ENCODE results near the gene MCF2L.

The MCF2L gene

DNA sequence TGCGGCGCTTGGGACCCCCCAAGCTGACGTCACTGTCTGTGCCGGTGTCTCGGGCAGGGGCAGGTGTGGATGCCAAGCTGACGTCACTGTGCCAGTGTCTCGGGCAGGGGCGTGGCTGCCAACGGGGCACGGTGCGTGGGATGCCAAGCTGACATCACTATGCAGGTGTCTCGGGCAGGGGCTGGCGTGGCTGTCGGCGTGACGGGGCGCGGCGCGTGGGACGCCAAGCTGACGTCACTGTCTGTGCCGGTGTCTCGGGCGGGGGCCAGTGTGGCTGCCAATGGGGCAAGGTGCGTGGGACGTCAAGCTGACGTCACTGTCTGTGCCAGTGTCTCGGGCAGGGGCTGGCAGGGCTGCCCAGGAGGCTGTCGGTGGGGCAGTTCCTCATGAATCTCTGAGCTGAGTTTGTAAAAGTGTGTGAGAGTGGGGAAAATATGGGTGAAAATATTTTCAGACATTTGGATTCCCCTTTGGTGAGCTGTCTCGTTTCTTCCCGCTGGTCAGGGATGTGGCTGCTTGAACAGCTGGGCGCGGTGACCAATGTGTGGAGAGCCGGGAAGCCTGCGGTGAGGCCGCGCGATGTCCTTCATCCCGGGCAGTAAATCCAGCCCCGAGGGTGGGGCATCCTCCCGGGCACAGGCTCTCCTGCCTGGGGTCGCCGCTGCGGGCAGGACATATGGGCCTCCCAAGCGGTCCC is 25.2 kb downstream of the MCF2L start:
- no peak for FAIRE-seq
- no peak for DNase-seq (ENCODE audit: insufficient read length, low spot score)

DNA sequence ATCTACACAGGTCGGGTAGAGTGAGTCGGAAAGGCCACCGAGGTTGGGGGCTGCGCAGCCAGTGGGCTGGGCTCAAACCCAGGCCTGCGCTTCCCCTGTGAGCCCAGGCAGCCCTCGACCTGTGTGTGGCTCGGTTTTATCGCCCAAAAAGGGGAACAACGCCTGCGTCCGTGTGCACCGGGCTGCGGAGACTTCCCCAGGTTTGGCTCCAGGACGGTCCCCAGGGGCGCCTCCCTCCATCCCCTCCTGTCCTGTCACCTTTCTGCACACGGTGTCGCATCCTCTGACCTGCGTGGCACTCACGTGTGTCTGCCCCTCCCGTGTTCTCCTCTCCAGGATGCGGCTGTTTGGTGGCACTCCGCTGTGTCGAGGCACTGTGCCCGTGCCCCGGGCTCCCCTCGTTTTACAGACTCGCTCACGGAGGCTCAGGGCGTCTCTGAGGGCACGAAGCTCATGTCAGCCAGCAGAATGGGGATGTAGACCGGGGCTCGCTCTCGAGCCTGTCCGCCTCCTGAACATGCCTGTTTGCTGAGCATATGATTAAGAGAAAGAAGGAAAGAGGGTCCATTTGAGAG is 25.9 kb downstream of the MCF2L start:
- FAIRE-seq (no peak), DNase-seq (ENCODE audit: insufficient read length, low spot score) (no peak)

- FAIRE-seq (no peak), DNase-seq (ENCODE audit: insufficient read length, low spot score) (no peak)
These were observed 26.6 kb downstream of the MCF2L start for GRCh38 chr13:112995395-112996191.

DNA sequence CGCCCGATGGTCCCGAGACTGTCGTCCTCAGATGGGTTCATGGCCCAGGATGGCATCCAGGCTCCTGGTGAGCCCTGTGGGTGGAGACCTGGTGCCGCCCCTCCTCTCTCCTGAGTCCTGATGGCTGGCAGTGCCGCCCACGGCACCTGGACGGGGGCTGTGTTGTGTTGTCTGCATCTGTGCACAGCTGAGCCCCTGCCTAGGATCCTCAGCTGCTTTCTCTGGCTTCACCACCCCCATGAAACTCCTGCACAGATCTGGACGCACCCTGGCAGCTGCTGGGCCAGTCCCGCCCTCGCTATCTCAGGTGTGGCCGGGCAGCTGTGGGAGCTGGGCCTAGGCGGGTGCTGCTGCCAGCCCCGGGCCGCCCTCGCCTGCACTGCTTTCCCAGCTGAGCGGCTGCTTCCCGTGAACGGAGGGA is 27.7 kb downstream of the MCF2L start:
- DNase-seq (ENCODE audit: insufficient read length, low spot score) (no peak), FAIRE-seq (no peak)

DNA sequence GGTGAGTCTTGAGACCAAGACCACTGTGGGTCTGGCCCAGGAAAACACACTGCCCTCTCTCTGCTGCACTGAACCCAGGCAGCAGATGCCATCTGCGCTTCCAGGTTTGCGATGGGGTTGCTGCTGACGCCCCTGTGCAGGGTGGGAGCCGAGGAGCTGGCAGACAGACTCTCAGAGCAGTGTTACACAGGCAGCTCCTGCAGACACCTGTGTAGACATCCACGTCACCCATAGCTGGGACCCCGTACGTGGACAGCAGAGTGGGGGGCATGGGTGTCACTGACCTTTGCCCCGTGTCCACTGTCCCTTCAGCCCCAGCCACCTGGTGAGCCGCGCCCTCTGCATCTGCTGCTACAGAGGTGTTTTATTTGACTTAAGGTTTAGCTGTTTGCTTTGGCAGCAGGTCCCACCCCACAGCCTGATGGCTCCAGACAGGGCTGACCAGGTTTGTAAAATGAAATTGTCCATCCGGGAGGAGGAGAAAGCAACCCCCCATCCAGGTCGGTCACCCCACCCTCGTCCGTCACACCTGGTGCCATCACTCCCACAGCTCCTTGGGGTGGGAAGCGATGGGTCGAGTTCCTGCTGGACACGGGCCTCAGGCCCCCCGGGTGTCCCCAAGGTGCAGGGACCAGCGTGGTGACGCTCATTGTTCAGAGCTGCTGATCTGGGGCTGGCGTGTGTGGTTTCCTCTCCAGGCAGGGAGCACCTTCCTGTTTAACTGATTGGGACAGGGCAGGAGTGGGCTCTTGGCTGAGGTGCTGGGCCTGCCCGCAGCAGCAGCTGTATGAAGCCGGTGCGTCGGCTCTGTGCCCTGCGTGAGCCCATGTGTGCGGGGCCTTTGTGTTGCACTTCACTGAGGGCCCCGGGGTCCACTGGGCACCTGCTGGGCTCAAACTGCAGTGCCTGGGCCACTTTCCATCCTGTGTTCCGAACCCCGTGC is 28.4 kb downstream of the MCF2L start:
- DNase-seq (ENCODE audit: insufficient read length, low spot score), result no peak
- no peak for FAIRE-seq

DNA sequence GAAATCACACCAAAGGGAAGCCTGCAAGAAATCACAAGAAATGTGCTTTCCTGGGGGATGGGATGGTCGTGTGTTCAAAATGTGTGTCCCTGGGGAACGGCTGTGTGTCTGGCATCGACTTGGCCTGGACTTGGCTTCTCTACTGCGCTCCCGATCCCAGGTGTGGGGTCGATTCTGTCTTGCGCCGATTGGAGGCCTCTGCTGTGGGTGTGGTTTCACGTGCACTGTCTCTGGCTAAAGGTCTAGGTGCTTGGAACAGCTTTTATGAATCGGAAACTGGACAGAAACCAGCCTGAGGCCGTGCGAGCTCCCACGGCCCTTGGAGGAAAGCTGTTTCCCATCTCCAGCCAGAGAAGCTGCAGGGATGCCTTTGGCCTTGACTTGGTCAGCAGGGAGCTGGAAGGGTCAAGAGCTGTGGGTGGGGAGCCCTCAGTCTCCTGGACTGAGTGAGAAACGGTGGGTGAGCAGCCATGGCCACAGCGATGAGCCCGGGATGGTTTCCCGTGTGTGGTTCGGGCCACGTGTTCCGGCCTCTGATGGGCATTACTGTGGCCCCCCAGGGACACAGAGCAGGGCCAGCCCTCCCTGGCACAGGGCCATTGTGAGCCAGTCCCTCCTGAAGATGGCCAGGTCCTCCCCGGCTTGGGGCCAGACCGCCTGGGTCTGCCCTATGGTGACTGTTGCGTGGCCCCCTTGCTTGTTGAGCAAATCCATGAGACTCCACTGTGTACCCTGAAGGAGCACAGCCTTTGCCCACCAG is 29.7 kb downstream of the MCF2L start:
- FAIRE-seq (no peak), DNase-seq (ENCODE audit: insufficient read length, low spot score) (no peak)

DNA sequence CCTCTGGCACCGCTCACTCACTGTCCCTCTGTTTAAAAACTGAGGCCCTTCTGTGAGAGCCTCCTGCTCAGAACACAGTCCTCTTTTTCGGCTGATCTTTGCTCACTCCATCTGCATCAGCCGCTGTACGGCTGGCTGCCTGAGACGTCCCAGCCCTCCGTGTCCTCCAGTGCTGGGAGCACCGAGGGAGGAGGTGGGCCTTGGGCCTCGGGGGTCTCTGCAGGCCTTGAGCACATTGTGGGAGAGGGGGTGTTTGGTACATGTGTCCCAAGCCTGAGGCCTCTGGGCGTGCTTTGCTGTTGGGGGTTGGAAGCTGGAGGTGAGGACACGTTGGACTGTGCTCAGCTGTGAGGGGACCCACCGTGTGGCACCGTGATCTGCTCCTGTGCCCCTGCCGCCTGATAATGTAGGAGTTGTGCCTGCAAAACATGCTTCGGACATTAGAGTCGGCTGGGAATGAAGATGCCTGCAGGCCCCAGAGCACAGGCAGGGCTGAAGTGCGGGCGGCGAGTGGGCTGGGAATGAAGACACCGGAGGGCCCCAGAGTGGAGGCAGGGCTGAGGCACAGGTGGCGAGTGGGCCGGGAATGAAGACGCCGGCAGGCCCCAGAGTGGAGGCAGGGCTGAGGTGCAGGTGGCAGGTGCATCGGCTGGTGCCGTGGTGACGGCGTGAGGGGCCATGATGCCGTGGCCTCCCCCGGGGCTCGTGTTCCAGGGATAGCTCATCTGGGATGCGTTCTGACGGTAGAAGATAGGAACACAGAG is 30.6 kb downstream of the MCF2L start:
- DNase-seq (ENCODE audit: insufficient read length, low spot score), result no peak
- no peak for FAIRE-seq

DNA sequence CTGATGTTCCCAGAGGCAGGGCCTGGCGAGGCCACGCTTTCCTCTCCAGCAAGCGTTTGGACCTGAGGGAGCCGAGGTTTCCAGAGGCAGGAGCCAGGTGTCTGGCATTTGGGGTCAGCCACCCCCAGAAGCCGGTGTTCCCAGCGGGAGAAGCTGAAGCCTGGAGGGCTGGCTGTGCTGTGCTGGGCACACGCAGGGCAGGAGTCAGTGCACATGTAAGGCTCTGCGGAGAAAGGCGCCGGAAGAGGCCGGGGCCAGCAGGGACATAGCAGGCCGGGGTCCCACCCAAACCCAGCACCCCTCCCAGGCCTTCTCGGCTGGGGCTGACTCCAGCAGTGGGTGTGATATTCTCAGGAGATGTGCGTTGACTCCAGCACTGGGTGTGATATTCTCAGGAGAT is 31.6 kb downstream of the MCF2L start:
- DNase-seq (ENCODE audit: insufficient read length, low spot score) (no peak), FAIRE-seq (no peak)

DNA sequence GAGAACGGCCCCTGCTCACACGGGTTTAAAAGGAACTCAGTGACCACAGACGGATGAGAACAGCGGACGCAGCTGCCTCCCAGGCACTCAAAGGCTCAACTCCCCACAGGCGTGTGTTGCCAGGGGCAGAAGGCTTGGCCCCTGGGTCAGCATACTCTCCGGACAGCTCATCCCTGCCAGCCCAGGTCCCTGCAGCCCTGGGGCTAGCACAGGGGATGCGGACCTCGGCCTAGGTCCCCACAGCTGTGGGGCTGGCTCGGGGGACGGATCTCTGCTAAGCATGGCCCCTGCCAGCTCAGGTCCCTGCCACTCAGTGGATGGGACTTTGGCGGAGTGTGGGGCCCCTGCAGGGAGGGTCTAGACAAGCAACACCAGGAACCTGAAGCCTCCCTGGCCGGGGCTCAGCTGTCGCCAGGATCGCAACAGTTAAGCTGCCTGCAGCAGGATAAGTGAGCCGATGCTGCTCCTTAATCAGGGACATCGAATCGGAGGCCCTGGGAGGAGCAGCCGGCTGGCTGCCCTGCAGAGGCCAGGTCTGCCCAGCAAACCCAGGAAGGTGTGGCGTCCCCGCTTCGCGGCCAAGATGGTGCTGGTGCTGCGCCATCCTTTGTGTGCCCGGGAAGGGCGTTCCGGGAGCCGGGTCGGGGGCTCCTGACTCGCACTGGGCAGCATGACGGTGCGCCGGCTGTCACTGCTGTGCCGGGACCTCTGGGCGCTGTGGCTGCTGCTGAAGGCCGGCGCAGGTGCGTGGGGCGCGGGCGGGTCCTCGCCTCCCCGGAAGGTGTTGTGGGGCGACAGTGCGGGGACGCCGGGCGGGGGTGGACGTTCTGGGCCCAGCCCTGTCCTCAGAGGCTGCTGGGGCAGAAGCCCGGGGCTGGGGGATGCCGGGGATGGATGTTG is 32.5 kb downstream of the MCF2L start:
- DNase-seq (ENCODE audit: insufficient read length, low spot score) (no peak), FAIRE-seq (no peak)

DNA sequence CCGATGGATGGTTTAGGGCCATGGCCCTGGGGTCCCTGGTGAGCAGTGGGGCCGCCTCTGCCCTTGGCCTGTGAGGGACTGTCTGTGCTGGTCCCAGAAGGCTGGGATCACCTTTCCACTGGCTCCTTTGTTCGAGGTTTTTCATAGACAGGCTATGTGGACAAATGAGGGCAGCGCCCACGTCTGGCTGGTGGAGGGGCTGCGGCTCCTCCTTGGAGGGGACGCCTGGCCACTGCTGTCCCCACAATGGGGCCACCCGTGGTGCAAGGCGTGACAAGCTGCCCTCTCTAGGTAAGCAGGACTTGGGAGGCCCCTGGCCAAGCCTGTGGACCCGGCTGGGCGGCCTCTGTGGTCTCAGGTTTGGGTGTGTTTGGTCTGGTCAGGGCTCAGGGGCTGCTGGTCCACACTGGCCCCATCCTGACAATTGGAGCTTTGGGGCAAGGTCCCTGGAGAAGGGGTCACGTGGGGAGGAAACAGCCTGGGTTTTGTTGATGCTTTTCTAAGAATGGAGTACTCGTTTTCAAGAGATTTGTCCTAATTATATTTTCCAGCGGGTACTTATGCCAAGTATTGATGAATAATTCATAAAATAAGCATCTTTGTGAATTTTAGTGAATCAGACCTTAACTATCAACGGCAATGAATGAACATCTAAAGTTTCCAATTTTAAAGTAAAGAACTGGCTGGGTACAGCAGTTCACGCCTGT is 33.3 kb downstream of the MCF2L start:
- no peak for FAIRE-seq
- no peak for DNase-seq (ENCODE audit: insufficient read length, low spot score)

DNA sequence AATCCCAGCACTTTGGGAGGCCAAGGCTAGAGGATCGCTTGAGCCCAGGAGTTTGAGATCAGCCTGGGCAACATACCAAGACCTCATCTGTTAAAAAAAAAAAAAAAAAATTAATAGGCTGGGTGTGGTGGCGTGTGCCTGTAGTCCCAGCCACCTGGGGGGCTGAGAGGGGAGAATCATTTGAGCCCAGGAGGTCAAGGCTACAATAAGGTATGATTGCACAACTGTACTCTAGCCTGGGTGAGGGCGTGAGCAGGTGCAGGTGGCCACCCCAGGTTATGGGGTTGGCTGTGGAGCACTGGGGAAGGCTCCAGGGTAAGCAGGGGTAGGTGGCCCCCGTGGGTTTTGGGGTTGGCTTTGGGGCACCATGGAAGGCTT is 33.9 kb downstream of the MCF2L start:
- FAIRE-seq, result no peak
- DNase-seq (ENCODE audit: insufficient read length, low spot score), result no peak

DNA sequence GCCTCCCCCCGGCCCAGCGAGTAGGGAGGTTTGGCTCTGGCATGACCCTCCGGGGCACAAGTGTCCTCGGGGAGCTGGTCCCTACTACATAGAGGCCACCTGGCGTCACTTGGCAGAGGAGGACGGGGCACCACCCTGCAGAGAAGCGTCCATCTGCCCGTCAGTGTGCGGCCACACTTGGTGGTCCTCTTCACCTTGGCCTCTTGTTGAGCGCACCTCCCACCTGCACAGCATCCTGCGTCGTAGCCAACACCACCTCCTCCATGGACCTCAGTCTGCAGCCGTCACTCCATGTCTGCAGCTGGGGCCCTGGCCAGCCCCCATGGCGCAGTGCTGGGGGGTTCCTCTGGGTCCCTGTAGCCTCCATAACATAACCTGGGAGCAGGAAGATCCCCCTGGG is 35.1 kb downstream of the MCF2L start:
- DNase-seq (ENCODE audit: insufficient read length, low spot score) (no peak), FAIRE-seq (no peak)

GRCh38 chr13:113005076-113005865 is 36.3 kb downstream of the MCF2L start:
- FAIRE-seq (no peak), DNase-seq (ENCODE audit: insufficient read length, low spot score) (no peak)

DNA sequence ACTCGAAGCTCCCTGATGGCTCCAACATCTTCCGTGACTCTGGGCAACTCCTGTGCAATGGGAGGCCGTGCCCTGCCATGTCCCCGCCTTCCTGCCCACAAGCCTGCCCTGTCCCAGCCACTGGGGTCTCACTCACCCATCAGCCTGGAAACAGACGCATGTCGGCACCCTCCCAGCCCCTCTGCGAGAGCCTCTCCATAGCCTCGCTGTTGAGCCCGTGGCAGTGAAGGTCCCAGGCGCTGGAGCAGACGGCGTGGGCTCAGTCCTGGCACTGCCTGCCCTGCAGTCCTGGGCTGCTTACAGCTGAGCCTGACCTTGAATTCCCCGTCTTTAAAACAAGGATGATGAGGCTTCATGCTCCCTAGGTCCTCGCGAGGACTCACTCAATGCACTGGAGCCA is 37.0 kb downstream of the MCF2L start:
- FAIRE-seq (no peak), DNase-seq (ENCODE audit: insufficient read length, low spot score) (no peak)

DNA sequence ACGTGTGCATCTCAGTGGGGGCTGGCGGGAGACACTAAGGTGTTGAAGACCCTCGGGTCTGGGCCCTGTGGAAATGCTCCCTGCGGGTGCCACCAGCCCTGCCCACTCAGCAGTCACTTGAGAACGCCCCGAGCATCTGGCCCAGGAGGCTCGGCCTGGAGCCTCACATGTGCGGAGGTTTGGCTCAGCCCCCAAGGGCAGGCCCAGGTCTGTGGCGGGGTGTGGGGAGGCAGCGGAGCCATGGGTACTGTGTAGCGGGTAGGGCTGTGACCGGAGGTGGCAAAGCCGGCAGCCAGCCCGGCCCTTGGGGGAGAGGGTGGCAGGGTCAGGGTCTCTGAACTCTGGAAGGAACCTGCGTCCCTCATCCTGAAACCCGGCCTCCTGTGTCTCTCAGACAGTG is 37.6 kb downstream of the MCF2L start:
- no peak for FAIRE-seq
- no peak for DNase-seq (ENCODE audit: insufficient read length, low spot score)

GRCh38 chr13:113008851-113009250 is 39.8 kb downstream of the MCF2L start:
- FAIRE-seq, result no peak

More at GRCh38 chr13:113008851-113009250, 39.8 kb downstream of the MCF2L start:
- no peak for DNase-seq (ENCODE audit: insufficient read length, low spot score)

Measured in GM19239 (cell line).